OCI-LY7 (cell line): ENCODE results near the gene C5orf58. TPM values are rescaled to one million over a fixed set of nuclear protein-coding genes. Genes with fewer than 3 reads are reported as not detected.
A peak's percentile ranks its signal among the peaks of the same experiment; 100 is the strongest.

Experiments used
- BruUV-seq: library from RNA; stranded (reverse); fragments of 400-500 nt; replicated peaks from 2 replicates; lab custom pipeline; 2021; lab: Mats Ljungman, UMichigan
- CTCF ChIA-PET: fragments of 300-600 bp; sonication (Branson Sonifier 250); formaldehyde crosslinking; loops from one replicate; lab custom pipeline; 2022; ENCODE audit warnings: antibody characterized with exemption; ENCODE audit not compliant: unreplicated experiment; lab: Charles Lee
- POLR2A ChIA-PET: fragments of 300-600 bp; sonication (Branson Sonifier 250); formaldehyde crosslinking; loops from one replicate; lab custom pipeline; 2022; ENCODE audit warnings: antibody characterized with exemption; lab: Charles Lee
- DNase-seq: peaks from one replicate; pipeline ENCODE4 v3.0.0-alpha.2; 2015; ENCODE audit warnings: low spot score
- H2AFZ ChIP-seq: fragments of 200-600 bp; sonication (generic), shearing (Covaris generic); 2 replicates; pipeline ENCODE4 v1.6.1; 2014; ENCODE audit warnings: mild to moderate bottlenecking, antibody characterized with exemption, low read length, moderate library complexity
- H3K27ac ChIP-seq: fragments of 200-600 bp; sonication (generic); 2 replicates; pipeline ENCODE4 v1.5.1; 2014; ENCODE audit warnings: mixed run types, low read depth, mild to moderate bottlenecking, moderate library complexity, low read length, inconsistent platforms; ENCODE audit not compliant: poor library complexity, severe bottlenecking
- H3K36me3 ChIP-seq: fragments of 200-600 bp; sonication (generic); 2 replicates; pipeline ENCODE4 v1.6.1; 2014; ENCODE audit warnings: mild to moderate bottlenecking, antibody characterized with exemption, low read length, moderate library complexity, mixed read lengths; ENCODE audit not compliant: insufficient read depth
- H3K4me1 ChIP-seq: fragments of 200-600 bp; sonication (generic); 2 replicates; pipeline ENCODE4 v1.5.1; 2014; ENCODE audit warnings: mild to moderate bottlenecking, low read length; ENCODE audit not compliant: insufficient read depth, poor library complexity, severe bottlenecking
- H3K4me2 ChIP-seq: fragments of 200-600 bp; sonication (generic); 2 replicates; pipeline ENCODE4 v1.6.1; 2014; ENCODE audit warnings: mild to moderate bottlenecking, low read length
- H3K4me3 ChIP-seq: fragments of 200-600 bp; sonication (generic); 2 replicates; pipeline ENCODE4 v1.5.1; 2014; ENCODE audit warnings: mild to moderate bottlenecking, low read depth, low read length; ENCODE audit not compliant: poor library complexity, severe bottlenecking
- H3K79me2 ChIP-seq: fragments of 200-600 bp; sonication (generic); 2 replicates; pipeline ENCODE4 v1.6.1; 2016; ENCODE audit warnings: low read depth, mild to moderate bottlenecking, low read length, moderate library complexity, mixed read lengths; ENCODE audit not compliant: insufficient read depth
- H3K9me2 ChIP-seq: fragments of 200-600 bp; sonication (generic); 2 replicates; pipeline ENCODE4 v1.6.1; 2016; ENCODE audit warnings: mild to moderate bottlenecking, low read length, mixed read lengths; ENCODE audit not compliant: insufficient read depth
- H3K9me3 ChIP-seq: fragments of 200-600 bp; sonication (generic); 2 replicates; pipeline ENCODE4 v1.6.1; 2014; ENCODE audit warnings: mild to moderate bottlenecking, mixed run types, low read length, mixed read lengths
- H4K20me1 ChIP-seq: fragments of 200-600 bp; sonication (generic); 2 replicates; pipeline ENCODE4 v1.6.1; 2014; ENCODE audit warnings: mild to moderate bottlenecking, antibody characterized with exemption, low read length, moderate library complexity, mixed read lengths; ENCODE audit not compliant: insufficient read depth
- EZH2phosphoT487 ChIP-seq: fragments of 200-600 bp; sonication (generic); IDR thresholded peaks from 2 replicates; pipeline ENCODE4 v1.6.1; 2018; ENCODE audit warnings: low read depth, borderline replicate concordance, mild to moderate bottlenecking, mixed run types, antibody characterized with exemption, low read length, moderate library complexity, mixed read lengths
- intact Hi-C: fragments of 100-400 bp; cut with micrococcal nuclease; formaldehyde crosslinking; loops from one replicate; pipeline ENCODE4 v1.10.0; 2022; ENCODE audit not compliant: unreplicated experiment
- total RNA-seq, 2 experiments: library from RNA; depleted of rRNA in 1 of 2; stranded (reverse); fragments of >200 nt in 1 of 2; shearing (Covaris generic) in 1 of 2; gene quantifications; 2 replicates each; pipeline ENCODE4 v1.2.3, GENCODE V29; 2014 to 2022
- TF ChIP-seq, protein P1 (sequence below): fragments of 200-600 bp; sonication (generic); conservative IDR thresholded peaks from 2 replicates; pipeline ENCODE4 v1.5.1; 2014; ENCODE audit warnings: mild to moderate bottlenecking, antibody characterized with exemption, low read length, moderate library complexity, mixed read lengths

C5orf58 gene
- total RNA-seq, 2 experiments from 2014 or later = not detected

DNA sequence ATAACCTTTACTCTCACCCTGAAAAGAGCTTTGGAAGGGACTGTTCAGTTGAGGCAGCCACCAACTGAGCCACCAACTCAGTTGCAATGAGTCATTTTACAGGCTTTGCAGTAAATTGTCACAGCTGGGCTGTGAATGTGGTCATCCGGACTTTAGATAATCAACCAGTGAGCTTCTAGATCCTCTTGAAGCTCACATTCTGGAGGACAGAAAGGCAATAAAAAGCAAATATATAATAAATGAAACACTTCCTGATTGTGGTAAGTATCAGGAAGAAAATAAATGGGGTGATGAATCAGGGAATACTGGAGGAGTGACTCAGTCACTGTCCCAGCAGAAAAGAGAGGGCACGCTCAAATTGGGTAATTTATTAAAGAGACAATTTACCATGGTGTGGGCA, 13.2 kb upstream of the C5orf58 start:
- intact Hi-C loops = no loop called here
- no peaks in the 10 kb centered on the region for H3K9me3 ChIP-seq
- ChIA-PET CTCF (interaction anchor here (1.4 kb wide), 1 partner anchor 35 kb away, joined by 3 read pairs; no protein-coding TSS in a partner anchor), POLR2A (no interaction called here)
- no peaks in the 10 kb centered on the region for H3K4me1 ChIP-seq
- TF ChIP-seq, protein P1, sequence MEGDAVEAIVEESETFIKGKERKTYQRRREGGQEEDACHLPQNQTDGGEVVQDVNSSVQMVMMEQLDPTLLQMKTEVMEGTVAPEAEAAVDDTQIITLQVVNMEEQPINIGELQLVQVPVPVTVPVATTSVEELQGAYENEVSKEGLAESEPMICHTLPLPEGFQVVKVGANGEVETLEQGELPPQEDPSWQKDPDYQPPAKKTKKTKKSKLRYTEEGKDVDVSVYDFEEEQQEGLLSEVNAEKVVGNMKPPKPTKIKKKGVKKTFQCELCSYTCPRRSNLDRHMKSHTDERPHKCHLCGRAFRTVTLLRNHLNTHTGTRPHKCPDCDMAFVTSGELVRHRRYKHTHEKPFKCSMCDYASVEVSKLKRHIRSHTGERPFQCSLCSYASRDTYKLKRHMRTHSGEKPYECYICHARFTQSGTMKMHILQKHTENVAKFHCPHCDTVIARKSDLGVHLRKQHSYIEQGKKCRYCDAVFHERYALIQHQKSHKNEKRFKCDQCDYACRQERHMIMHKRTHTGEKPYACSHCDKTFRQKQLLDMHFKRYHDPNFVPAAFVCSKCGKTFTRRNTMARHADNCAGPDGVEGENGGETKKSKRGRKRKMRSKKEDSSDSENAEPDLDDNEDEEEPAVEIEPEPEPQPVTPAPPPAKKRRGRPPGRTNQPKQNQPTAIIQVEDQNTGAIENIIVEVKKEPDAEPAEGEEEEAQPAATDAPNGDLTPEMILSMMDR = no peak
- no peak for TF ChIP-seq EZH2phosphoT487
- no peak overlapping the region for H2AFZ ChIP-seq
- H3K4me2 ChIP-seq = no peak overlapping the region
- DNase-seq = no peak
- no peaks in the 10 kb centered on the region for H3K36me3 ChIP-seq
- no peaks in the 10 kb centered on the region for H4K20me1 ChIP-seq
- no peaks in the 10 kb centered on the region for H3K9me2 ChIP-seq
- no peaks in the 10 kb centered on the region for H3K79me2 ChIP-seq
- H3K4me3 ChIP-seq = no peak overlapping the region
- no peak overlapping the region for H3K27ac ChIP-seq
- no TSS peak for BruUV-seq

DNA sequence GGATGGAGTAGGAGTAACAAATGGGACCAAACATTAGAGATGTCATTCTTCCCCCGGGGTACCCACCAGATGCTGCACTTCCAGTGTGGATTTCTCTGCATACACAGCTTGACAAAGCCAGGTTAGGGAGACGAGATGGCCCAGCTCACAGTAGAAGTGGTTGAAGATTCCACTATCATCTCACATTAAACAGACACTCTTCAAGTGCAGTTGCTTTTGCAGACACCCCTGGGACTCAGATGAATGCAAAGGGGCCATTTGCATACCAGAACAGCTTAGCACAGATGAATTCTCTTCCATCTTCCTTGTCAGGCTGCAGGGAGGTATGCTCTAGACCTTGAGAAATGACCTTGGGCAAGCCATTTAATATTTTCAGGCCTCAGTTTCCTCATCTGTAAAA, 12.6 kb upstream of the C5orf58 start:
- no TSS peak for BruUV-seq

DNA sequence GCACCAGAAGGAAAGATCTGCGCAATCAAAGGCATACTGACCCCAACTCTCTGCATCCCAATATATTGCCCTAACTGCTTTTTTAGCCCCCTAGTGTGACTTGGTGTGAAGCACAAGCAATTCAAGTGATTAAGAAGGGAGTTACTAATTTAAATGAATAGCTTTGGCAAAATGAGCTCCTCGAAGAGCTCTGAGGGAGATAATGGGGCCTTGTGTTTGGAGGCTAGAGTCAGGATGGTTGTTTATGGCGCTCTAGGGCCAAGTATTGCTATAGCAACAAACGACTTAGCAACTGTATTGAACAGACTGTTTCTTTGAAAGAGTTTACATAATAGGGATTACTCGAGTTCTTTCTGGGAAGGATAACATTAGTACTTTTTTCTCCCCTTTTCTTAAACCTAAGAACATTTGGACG, 11.5 kb upstream of the C5orf58 start:
- H3K4me2 ChIP-seq = no peak overlapping the region
- no TSS peak for BruUV-seq
- no peaks in the 10 kb centered on the region for H3K36me3 ChIP-seq
- ChIA-PET POLR2A (interaction anchor here (0.6 kb wide), 1 partner anchor 18 kb away, joined by 3 read pairs; no protein-coding TSS in a partner anchor), CTCF (no interaction called here)
- H3K79me2 ChIP-seq = no peaks in the 10 kb centered on the region
- no peaks in the 10 kb centered on the region for H3K9me3 ChIP-seq
- H3K9me2 ChIP-seq = no peaks in the 10 kb centered on the region
- TF ChIP-seq EZH2phosphoT487 = no peak
- TF ChIP-seq, protein P1 = peak; percentile 15; the same call in 1 of the 2 replicates
- H2AFZ ChIP-seq = no peak overlapping the region
- H3K4me3 ChIP-seq = no peak overlapping the region
- intact Hi-C loops = no loop called here
- no peak overlapping the region for H3K27ac ChIP-seq
- DNase-seq = no peak
- no peaks in the 10 kb centered on the region for H4K20me1 ChIP-seq
- no peaks in the 10 kb centered on the region for H3K4me1 ChIP-seq

More for the DNA sequence above, 12.6 kb upstream of the C5orf58 start:
- no peak overlapping the region for H3K27ac ChIP-seq
- no peaks in the 10 kb centered on the region for H3K36me3 ChIP-seq
- H3K4me3 ChIP-seq = no peak overlapping the region
- no peaks in the 10 kb centered on the region for H3K9me2 ChIP-seq
- intact Hi-C loops = no loop called here
- CTCF ChIA-PET = interaction anchor here (1.4 kb wide), 1 partner anchor 35 kb away, joined by 3 read pairs; no protein-coding TSS in a partner anchor
- H3K9me3 ChIP-seq = no peaks in the 10 kb centered on the region
- no peak overlapping the region for H3K4me2 ChIP-seq
- H2AFZ ChIP-seq = no peak overlapping the region
- POLR2A ChIA-PET = no interaction called here
- DNase-seq = no peak
- H3K4me1 ChIP-seq = no peaks in the 10 kb centered on the region
- TF ChIP-seq, protein P1 = no peak
- no peak for TF ChIP-seq EZH2phosphoT487
- no peaks in the 10 kb centered on the region for H3K79me2 ChIP-seq
- H4K20me1 ChIP-seq = no peaks in the 10 kb centered on the region
